ENCODE results near the gene TMBIM1.

The TMBIM1 gene

GRCh38 chr2:218290316-218291261, 1.7 kb downstream of the TMBIM1 start:
- Histone ChIP-seq H3K36me3 (replicated peaks in 1 of 2; ENCODE audit: control insufficient read depth in 2 of 2, insufficient read depth in 2 of 2, low read length in 2 of 2) (no peaks in the 10 kb centered on the region), H4K8ac (ENCODE audit: low read depth, low read length) (no peak overlapping the region), H3K4me3 (ENCODE audit: low read length in 2 of 2) (no peak overlapping the region), H4K91ac (ENCODE audit: low read depth, low read length, poor library complexity) (no peak overlapping the region), H3K23ac (ENCODE audit: low read depth, low read length, poor library complexity) (no peak overlapping the region), H3K4me1 (ENCODE audit: control insufficient read depth in 2 of 2, insufficient read depth in 1 of 2, low read depth in 1 of 2, low read length in 2 of 2) (peaks cover 8 to 28% of the 10 kb centered on the region in 2 donors), H3K79me1 (ENCODE audit: low read depth, low read length) (no peaks in the 10 kb centered on the region), H3K9ac (ENCODE audit: low read depth, low read length, poor library complexity) (no peak overlapping the region), H2BK5ac (ENCODE audit: low read length) (no peak overlapping the region), H2BK120ac (ENCODE audit: low read depth, low read length) (no peak overlapping the region), H3K18ac (ENCODE audit: low read length) (no peak overlapping the region), H3K4ac (ENCODE audit: low read length) (no peak overlapping the region), H2BK15ac (ENCODE audit: low read length) (no peak overlapping the region), H2AK5ac (ENCODE audit: low read depth, low read length) (no peak overlapping the region), H2AFZ (ENCODE audit: low read length) (no peak overlapping the region), H3K14ac (ENCODE audit: low read length) (no peak overlapping the region), H3K4me2 (ENCODE audit: insufficient read depth, low read length, poor library complexity, severe bottlenecking) (no peak overlapping the region), H3K9me3 (replicated peaks in 1 of 2; ENCODE audit: control insufficient read depth in 2 of 2, insufficient read depth in 1 of 2, low read depth in 1 of 2, low read length in 2 of 2) (peaks cover 0 to 4% of the 10 kb centered on the region in 2 donors), H3K27ac (replicated peaks; ENCODE audit: low read length) (no peak overlapping the region), H3K27me3 (ENCODE audit: control insufficient read depth in 3 of 3, insufficient read depth in 3 of 3, low read depth in 1 of 3, low read length in 3 of 3) (peaks cover 0 to 40% (median 2%) of the 10 kb centered on the region in 3 experiments), H2BK12ac (ENCODE audit: low read length) (no peak overlapping the region)
- WGBS, 2 donors (ENCODE audit: extremely low coverage in 2 of 2, insufficient read length in 2 of 2, insufficient replicate concordance in 1 of 2) = no CpG with 5 or more reads among the region's 12 CpGs
- DNase-seq (ENCODE audit: low spot score) = no peak

DNA sequence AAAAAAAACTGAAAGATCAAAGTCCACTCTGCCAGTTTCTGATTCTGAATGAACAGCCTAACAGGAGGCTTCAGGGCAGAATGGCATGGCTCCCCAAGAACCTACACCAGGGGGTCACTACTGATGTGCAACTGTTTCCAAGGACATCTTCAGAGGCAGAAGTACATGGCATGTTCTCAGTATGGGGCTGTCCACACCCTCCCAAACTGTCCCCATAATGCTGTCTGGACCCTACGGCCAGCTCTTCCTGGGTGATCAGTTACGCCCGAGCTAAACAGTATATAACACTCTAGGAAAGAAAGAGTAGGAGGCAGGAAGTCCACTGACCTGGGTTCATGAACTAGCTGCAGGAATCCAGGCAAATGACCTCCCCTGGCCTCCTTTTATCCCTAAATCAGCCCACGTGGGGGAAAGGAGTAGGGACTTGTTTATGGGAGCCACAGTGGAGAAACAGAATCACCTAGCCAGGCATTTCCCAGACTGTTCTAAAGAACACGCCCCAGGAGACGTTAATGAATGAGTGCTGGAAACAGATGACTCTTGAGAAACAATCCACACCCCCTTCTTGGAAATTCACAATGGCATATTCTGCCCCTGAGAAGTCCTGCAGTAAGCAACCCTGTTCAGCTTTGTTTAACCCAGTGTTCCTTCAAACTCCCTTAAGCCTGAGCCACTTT, 2.5 kb downstream of the TMBIM1 start:
- H2BK5ac ChIP-seq (ENCODE audit: low read length) = no peak overlapping the region
- no peak overlapping the region for H4K8ac ChIP-seq (ENCODE audit: low read depth, low read length)
- no peak overlapping the region for H2BK12ac ChIP-seq (ENCODE audit: low read length)
- no peak overlapping the region for H3K4me2 ChIP-seq (ENCODE audit: insufficient read depth, low read length, poor library complexity, severe bottlenecking)
- no peaks in the 10 kb centered on the region for H3K36me3 ChIP-seq (replicated peaks in 1 of 2; ENCODE audit: control insufficient read depth in 2 of 2, insufficient read depth in 2 of 2, low read length in 2 of 2)
- no peak overlapping the region for H3K9ac ChIP-seq (ENCODE audit: low read depth, low read length, poor library complexity)
- H2BK120ac ChIP-seq (ENCODE audit: low read depth, low read length) = no peak overlapping the region
- peaks cover 8 to 26% of the 10 kb centered on the region in 2 donors for H3K4me1 ChIP-seq (ENCODE audit: control insufficient read depth in 2 of 2, insufficient read depth in 1 of 2, low read depth in 1 of 2, low read length in 2 of 2)
- no CpG with 5 or more reads among the region's 6 CpGs for WGBS, 2 donors (ENCODE audit: extremely low coverage in 2 of 2, insufficient read length in 2 of 2, insufficient replicate concordance in 1 of 2)
- H3K4ac ChIP-seq (ENCODE audit: low read length) = no peak overlapping the region
- H3K79me1 ChIP-seq (ENCODE audit: low read depth, low read length) = no peaks in the 10 kb centered on the region
- H2AK5ac ChIP-seq (ENCODE audit: low read depth, low read length) = no peak overlapping the region
- no peak overlapping the region for H3K4me3 ChIP-seq (ENCODE audit: low read length in 2 of 2)
- DNase-seq (ENCODE audit: low spot score) = no peak
- H3K9me3 ChIP-seq (replicated peaks in 1 of 2; ENCODE audit: control insufficient read depth in 2 of 2, insufficient read depth in 1 of 2, low read depth in 1 of 2, low read length in 2 of 2) = peaks cover 0 to 4% of the 10 kb centered on the region in 2 donors
- no peak overlapping the region for H2BK15ac ChIP-seq (ENCODE audit: low read length)
- H3K27ac ChIP-seq (replicated peaks; ENCODE audit: low read length) = no peak overlapping the region
- H3K14ac ChIP-seq (ENCODE audit: low read length) = no peak overlapping the region
- no peak overlapping the region for H4K91ac ChIP-seq (ENCODE audit: low read depth, low read length, poor library complexity)
- H3K27me3 ChIP-seq (ENCODE audit: control insufficient read depth in 3 of 3, insufficient read depth in 3 of 3, low read depth in 1 of 3, low read length in 3 of 3) = peaks cover 0 to 33% (median 2%) of the 10 kb centered on the region in 3 experiments
- no peak overlapping the region for H3K23ac ChIP-seq (ENCODE audit: low read depth, low read length, poor library complexity)
- no peak overlapping the region for H2AFZ ChIP-seq (ENCODE audit: low read length)
- no peak overlapping the region for H3K18ac ChIP-seq (ENCODE audit: low read length)

DNA sequence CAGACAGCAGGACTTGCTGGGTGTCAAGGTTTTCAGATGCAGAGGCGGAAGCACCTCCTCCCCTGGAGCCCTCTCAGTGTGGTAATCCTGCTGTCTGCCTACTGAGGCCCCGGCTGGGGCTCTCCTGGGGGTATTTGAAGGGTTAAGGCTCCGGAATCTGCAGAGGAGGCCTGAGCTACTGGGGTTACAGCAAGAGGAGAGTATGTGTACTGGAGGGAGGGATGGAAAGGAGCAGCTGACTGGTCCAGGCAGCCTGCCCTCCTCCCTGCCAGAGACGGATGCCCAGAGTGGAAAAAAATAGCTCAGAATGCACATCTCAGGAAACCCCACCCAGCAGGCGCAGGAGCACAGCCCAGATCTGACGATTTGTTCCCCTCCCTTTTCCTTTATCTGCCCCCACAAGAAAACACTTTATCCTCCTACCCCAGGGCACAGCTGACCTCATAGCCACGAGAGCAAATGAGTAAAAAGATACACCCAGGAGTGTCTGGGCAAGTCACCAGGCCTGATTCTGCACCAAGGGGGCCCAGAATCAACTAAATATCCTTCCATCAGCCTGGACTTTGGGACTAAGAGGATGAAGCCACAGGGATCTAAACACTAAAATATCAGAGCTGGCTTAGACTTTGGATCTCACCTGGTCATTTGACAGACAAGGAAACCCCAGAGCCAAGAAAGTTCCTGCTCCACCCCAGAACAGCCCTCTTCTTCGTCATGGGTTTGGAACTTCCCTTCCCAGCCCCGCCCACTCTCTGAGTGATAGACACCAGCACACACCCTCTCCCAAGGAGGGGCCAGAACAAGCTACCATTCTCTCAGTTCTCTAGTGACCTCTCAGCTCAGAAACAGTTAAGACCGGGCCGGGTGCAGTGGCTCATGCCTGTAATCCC, 5.5 kb downstream of the TMBIM1 start:
- peaks cover 0 to under 1% of the 10 kb centered on the region in 2 donors for H3K9me3 ChIP-seq (replicated peaks in 1 of 2; ENCODE audit: control insufficient read depth in 2 of 2, insufficient read depth in 1 of 2, low read depth in 1 of 2, low read length in 2 of 2)
- no peak overlapping the region for H4K91ac ChIP-seq (ENCODE audit: low read depth, low read length, poor library complexity)
- peak overlapping the region; percentile 18 for H3K18ac ChIP-seq (ENCODE audit: low read length)
- no peak overlapping the region for H2BK5ac ChIP-seq (ENCODE audit: low read length)
- DNase-seq (ENCODE audit: low spot score) = peak; percentile 46
- H3K23ac ChIP-seq (ENCODE audit: low read depth, low read length, poor library complexity) = no peak overlapping the region
- H3K4me2 ChIP-seq (ENCODE audit: insufficient read depth, low read length, poor library complexity, severe bottlenecking) = no peak overlapping the region
- H3K4me1 ChIP-seq (ENCODE audit: control insufficient read depth in 2 of 2, insufficient read depth in 1 of 2, low read depth in 1 of 2, low read length in 2 of 2) = peaks cover 8 to 20% of the 10 kb centered on the region in 2 donors
- H3K79me1 ChIP-seq (ENCODE audit: low read depth, low read length) = no peaks in the 10 kb centered on the region
- H3K27me3 ChIP-seq (ENCODE audit: control insufficient read depth in 3 of 3, insufficient read depth in 3 of 3, low read depth in 1 of 3, low read length in 3 of 3) = peaks cover 0 to 13% (median 0%) of the 10 kb centered on the region in 3 experiments
- H2BK15ac ChIP-seq (ENCODE audit: low read length) = no peak overlapping the region
- no peak overlapping the region for H2AK5ac ChIP-seq (ENCODE audit: low read depth, low read length)
- H2AFZ ChIP-seq (ENCODE audit: low read length) = peak overlapping the region; percentile 82
- no peak overlapping the region for H3K14ac ChIP-seq (ENCODE audit: low read length)
- no CpG with 5 or more reads among the region's 11 CpGs for WGBS, 2 donors (ENCODE audit: extremely low coverage in 2 of 2, insufficient read length in 2 of 2, insufficient replicate concordance in 1 of 2)
- no peak overlapping the region for H2BK12ac ChIP-seq (ENCODE audit: low read length)
- H4K8ac ChIP-seq (ENCODE audit: low read depth, low read length) = no peak overlapping the region
- H3K4me3 ChIP-seq (ENCODE audit: low read length in 2 of 2) = peak overlapping the region in 1 of 2 donors; percentile 19
- no peak overlapping the region for H3K27ac ChIP-seq (replicated peaks; ENCODE audit: low read length)
- H3K9ac ChIP-seq (ENCODE audit: low read depth, low read length, poor library complexity) = no peak overlapping the region
- H3K4ac ChIP-seq (ENCODE audit: low read length) = no peak overlapping the region
- H2BK120ac ChIP-seq (ENCODE audit: low read depth, low read length) = no peak overlapping the region
- H3K36me3 ChIP-seq (replicated peaks in 1 of 2; ENCODE audit: control insufficient read depth in 2 of 2, insufficient read depth in 2 of 2, low read length in 2 of 2) = no peaks in the 10 kb centered on the region
